ENCODE data around the gene PPT2. TPM values are rescaled to one million over a fixed set of nuclear protein-coding genes. Genes with fewer than 3 reads are reported as not detected.
A peak's percentile ranks its signal among the peaks of the same experiment; 100 is the strongest.
"Not testable (repeated sequence)": the region's sequence is repeated elsewhere in the genome, so short reads cannot be mapped to it uniquely, and the experiment has no call there.

PPT2 gene
- polyA plus RNA-seq, 6 donors from 2014 or later: 0.96 to 3.0 (median 2.0) TPM; not detected in 1

GRCh38 chr6:32186151-32186840, 32.4 kb downstream of the PPT2 start:
- Mint-ChIP-seq H3K36me3 (peaks cover 16 to 27% of the 10 kb centered on the region in 2 donors), H3K4me1 (peaks cover 45 to 54% (median 52%) of the 10 kb centered on the region in 3 donors), H3K4me3 (peak overlapping the region; percentile 59 to 97 (median 75)), H3K27ac (peak overlapping the region in 5 of 6 donors; percentile 79 to 95 (median 87))
- ATAC-seq (ENCODE audit: low read depth in 2 of 2); H3K9me3 Mint-ChIP-seq; H3K27me3 Mint-ChIP-seq; DNase-seq: not testable (repeated sequence)

DNA sequence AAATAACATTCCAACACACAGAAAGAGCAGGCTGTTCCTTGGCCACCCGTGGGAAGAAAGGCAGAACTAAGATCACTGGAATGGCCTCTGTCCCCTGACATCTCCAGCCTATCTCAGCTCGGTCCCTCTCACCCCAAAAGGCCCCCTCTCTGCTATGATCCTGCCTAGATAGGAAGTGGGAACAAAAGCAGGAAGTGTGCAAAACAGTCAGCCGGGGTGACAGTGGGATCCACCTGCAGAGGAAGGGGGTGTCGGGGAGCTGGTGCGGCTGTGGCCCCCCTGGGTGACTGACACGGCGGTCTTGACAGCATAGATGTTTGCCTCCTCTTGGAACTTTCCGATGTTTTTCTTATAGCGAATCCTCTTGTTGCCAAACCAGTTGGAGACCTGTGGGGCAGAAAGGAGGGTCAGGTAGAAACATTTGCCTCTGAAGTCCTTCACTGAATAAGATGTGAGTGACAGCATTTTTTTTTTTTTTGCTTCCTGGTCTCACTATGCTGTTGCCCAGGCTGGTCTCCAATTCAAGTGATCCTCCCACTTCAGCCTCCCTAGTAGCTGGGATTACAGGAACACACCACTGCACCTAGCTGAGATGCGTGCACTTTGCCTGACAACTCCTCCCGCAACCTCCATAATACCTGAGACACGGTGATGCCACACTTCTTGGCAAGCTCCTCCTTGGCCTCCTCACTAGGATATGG, 33.2 kb downstream of the PPT2 start:
- Mint-ChIP-seq H3K36me3 (peaks cover 16 to 35% of the 10 kb centered on the region in 2 donors), H3K9me3 (no peaks in the 10 kb centered on the region), H3K4me3 (peak overlapping the region; percentile 65 to 97 (median 78)), H3K4me1 (peaks cover 52 to 58% (median 55%) of the 10 kb centered on the region in 3 donors), H3K27ac (peak overlapping the region; percentile 79 to 95 (median 91)), H3K27me3 (no peaks in the 10 kb centered on the region)
- DNase-seq: no peak
- ATAC-seq (ENCODE audit: low read depth in 2 of 2): no peak

DNA sequence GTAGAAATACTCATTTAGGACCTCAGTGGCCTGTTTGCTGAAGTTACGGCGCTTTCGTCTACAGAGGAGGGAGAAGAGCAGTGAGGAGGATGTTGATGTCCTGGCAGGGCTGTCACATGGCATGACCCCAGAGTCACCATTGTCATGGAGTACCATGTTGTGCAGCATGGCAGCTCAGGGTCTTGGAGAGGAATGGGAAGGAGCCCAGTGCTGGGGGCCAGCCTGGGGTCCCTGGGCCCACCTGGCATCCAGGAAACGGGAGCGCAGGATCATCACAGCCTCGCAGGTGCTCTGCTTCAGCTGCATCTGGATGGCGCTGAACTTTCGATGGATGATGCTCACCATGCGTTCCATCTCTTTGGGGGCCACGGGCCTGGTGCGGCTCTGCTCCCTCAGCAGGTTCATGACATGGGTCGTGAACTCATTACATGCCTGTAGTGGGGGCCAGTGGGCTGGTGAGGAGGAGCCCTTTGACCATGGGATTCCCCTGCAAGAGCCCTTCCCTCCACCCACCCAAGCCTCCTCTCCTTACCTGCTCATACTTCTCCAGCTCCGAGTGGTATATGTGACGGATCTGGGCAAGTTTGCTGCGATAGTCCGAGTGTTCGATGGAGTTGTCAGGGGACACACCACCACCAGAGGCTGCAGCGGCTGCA, 33.9 kb downstream of the PPT2 start:
- Mint-ChIP-seq H3K27ac (peak overlapping the region in 5 of 6 donors; percentile 32 to 100 (median 93)), H3K4me3 (peak overlapping the region; percentile 65 to 99 (median 94)), H3K36me3 (peaks cover 16 to 41% of the 10 kb centered on the region in 2 donors), H3K4me1 (peaks cover 56 to 63% (median 59%) of the 10 kb centered on the region in 3 donors)
- H3K9me3 Mint-ChIP-seq; DNase-seq; H3K27me3 Mint-ChIP-seq; ATAC-seq (ENCODE audit: low read depth in 2 of 2): not testable (repeated sequence)

GRCh38 chr6:32188381-32189068, 34.6 kb downstream of the PPT2 start:
- ATAC-seq (ENCODE audit: low read depth in 2 of 2) (no peak), DNase-seq (no peak)
- Mint-ChIP-seq H3K36me3 (peaks cover 16 to 41% of the 10 kb centered on the region in 2 donors), H3K27me3 (no peaks in the 10 kb centered on the region), H3K9me3 (no peaks in the 10 kb centered on the region), H3K27ac (peak overlapping the region; percentile 80 to 100 (median 95)), H3K4me1 (peaks cover 61 to 70% (median 65%) of the 10 kb centered on the region in 3 donors), H3K4me3 (peak overlapping the region; percentile 90 to 99 (median 94))

DNA sequence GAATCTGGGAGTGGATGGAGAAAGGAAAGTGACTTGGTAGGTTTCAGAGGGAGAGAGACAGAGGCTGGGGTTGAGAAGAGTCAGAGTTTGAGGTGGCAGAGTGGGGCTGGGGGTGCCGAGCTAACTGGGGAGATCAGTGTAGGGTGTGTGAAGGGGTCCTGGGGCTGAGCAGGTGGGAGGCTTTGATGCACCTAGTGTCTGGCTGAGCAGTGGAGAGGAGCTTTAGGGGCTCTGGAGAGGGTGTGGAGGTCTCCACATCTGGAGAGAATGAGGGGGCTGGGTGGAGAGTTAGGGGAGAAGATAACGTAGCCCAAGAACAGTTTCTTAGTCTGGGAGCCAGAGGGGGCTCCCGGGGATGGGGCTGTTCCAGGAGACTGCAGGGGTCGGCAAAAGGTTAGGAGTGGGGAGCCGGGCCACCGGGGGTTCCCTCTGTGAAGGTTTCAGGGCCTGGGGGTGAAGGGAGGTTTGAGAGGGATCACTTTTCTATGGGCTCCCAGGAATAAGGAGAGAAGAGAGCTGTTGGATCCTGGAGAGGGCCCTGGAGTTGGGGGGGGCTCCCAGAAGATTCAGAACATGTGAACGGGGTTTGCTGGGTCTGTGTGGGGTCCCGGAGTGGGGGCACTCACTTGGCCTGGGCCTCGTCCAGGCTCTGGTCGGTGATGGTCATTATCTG, 35.3 kb downstream of the PPT2 start:
- H3K36me3 Mint-ChIP-seq: peaks cover 16 to 41% of the 10 kb centered on the region in 2 donors

DNA sequence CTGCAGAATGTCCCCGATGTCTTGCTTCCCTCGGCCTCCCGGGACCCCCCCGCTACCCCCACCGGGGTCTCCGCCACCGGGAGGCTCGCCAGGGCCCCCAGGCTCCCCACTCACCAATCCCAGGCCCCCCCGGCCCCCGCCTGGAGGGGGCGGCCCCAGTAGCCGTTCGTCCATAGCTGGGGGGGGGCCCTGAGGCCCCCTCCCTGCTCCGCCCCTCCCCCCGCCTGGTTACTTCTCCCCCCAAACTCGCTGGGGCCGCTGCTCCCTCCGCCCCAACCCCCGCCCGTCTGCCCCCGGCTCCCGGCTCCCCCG, 35.8 kb downstream of the PPT2 start:
- Mint-ChIP-seq H3K4me3 (peak overlapping the region; percentile 94 to 99 (median 97)), H3K9me3 (no peaks in the 10 kb centered on the region), H3K27me3 (no peaks in the 10 kb centered on the region), H3K4me1 (peaks cover 71 to 77% (median 76%) of the 10 kb centered on the region in 3 donors), H3K36me3 (peaks cover 16 to 41% of the 10 kb centered on the region in 2 donors), H3K27ac (peak overlapping the region in 4 of 6 donors; percentile 81 to 100 (median 94))
- ATAC-seq (ENCODE audit: low read depth in 2 of 2) (no peak), DNase-seq (no peak)

More for the DNA sequence above, 35.3 kb downstream of the PPT2 start:
- H3K27ac Mint-ChIP-seq: peak overlapping the region; percentile 81 to 100 (median 95)
- H3K27me3 Mint-ChIP-seq: no peaks in the 10 kb centered on the region
- peaks cover 68 to 74% (median 72%) of the 10 kb centered on the region in 3 donors for H3K4me1 Mint-ChIP-seq
- peak overlapping the region; percentile 90 to 99 (median 94) for H3K4me3 Mint-ChIP-seq
- ATAC-seq (ENCODE audit: low read depth in 2 of 2): no peak
- DNase-seq: no peak
- H3K9me3 Mint-ChIP-seq: no peaks in the 10 kb centered on the region

GRCh38 chr6:32190054-32190851, 36.3 kb downstream of the PPT2 start, which contains the start of gene PBX2:
Gene PBX2 (minus strand): TSS chr6:32190202. CDS start chr6:32189915, 287 bp downstream.
- ATAC-seq (ENCODE audit: low read depth in 2 of 2) (peak; percentile 83), DNase-seq (peak; percentile 88)
- Mint-ChIP-seq H3K9me3 (no peaks in the 10 kb centered on the region), H3K27me3 (no peaks in the 10 kb centered on the region), H3K36me3 (peaks cover 16 to 41% of the 10 kb centered on the region in 2 donors), H3K4me3 (peak within 1 kb of the TSS; percentile 94 to 99 (median 98)), H3K4me1 (peaks cover 76 to 83% (median 82%) of the 10 kb centered on the region in 3 donors), H3K27ac (peak within 1 kb of the TSS; percentile 98 to 100 (median 99))

GRCh38 chr6:32190911-32191677, 37.2 kb downstream of the PPT2 start:
- H3K27ac Mint-ChIP-seq: peak overlapping the region; percentile 95 to 100 (median 99)
- peaks cover 74 to 83% (median 81%) of the 10 kb centered on the region in 3 donors for H3K4me1 Mint-ChIP-seq
- H3K27me3 Mint-ChIP-seq: no peaks in the 10 kb centered on the region
- peak overlapping the region; percentile 94 to 99 (median 98) for H3K4me3 Mint-ChIP-seq
- peaks cover 13 to 35% of the 10 kb centered on the region in 2 donors for H3K36me3 Mint-ChIP-seq
- DNase-seq: no peak
- H3K9me3 Mint-ChIP-seq: no peaks in the 10 kb centered on the region
- no peak for ATAC-seq (ENCODE audit: low read depth in 2 of 2)

DNA sequence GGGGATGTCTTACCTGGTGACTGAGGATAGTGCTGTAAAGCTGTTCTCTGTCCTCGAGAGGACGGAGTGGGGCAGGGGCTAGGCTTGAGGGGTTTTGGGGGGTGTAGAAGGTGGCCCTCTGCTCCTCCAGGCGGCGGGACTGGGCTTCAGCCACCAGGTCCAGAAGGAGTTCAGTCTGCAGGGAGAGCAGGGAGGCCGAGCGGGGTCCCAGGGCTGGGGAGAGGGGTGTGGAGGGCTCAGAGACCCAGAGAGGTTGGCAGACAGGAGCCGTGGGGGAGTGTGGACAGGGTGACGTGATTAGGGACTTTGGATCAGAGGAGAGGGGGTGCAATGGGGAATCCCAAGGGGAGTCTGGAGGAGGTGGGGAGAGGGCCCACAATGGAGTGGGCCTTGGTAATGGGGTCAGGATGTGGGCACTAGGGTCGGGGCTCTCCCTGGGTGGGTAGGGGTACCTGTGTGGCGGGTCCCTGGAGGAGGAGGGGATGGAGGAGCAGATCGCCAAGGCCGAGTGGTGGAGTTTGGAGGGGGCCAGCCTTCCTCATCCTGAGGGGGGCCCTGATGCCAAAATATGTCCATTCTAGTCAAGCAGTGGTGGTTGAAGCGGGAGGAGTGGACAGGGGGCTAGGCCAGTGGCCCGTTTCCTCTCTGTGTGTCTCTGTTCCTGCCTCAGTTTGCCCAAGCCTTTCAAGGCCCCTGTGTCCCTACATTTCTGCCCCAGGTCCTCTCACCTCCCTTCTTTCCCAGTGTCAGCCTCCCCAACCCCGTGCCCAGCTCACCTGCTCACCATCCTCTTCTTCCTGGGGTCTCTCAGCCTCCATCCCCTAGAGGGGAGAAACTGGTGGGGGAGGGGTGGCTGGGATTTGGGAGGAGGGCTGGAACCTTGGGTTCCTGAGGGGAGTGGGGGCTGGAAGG, 38.0 kb downstream of the PPT2 start:
- peak overlapping the region; percentile 94 to 99 (median 98) for H3K4me3 Mint-ChIP-seq
- H3K36me3 Mint-ChIP-seq: peaks cover 6 to 27% of the 10 kb centered on the region in 2 donors
- DNase-seq: no peak
- no peak for ATAC-seq (ENCODE audit: low read depth in 2 of 2)
- H3K4me1 Mint-ChIP-seq: peaks cover 76 to 83% (median 81%) of the 10 kb centered on the region in 3 donors
- H3K27ac Mint-ChIP-seq: peak overlapping the region; percentile 95 to 100 (median 99)
- H3K9me3 Mint-ChIP-seq: no peaks in the 10 kb centered on the region
- H3K27me3 Mint-ChIP-seq: no peaks in the 10 kb centered on the region

- no peaks in the 10 kb centered on the region for H3K9me3 Mint-ChIP-seq
- ATAC-seq (ENCODE audit: low read depth in 2 of 2): no peak
- H3K4me1 Mint-ChIP-seq: peaks cover 72 to 79% (median 76%) of the 10 kb centered on the region in 3 donors
- H3K4me3 Mint-ChIP-seq: peak within 1 kb of the TSS; percentile 94 to 99 (median 98)
- peaks cover under 1 to 20% of the 10 kb centered on the region in 2 donors for H3K36me3 Mint-ChIP-seq
- H3K27me3 Mint-ChIP-seq: no peaks in the 10 kb centered on the region
- peak; percentile 71 for DNase-seq
- H3K27ac Mint-ChIP-seq: peak within 1 kb of the TSS; percentile 95 to 100 (median 99)
Observed at GRCh38 chr6:32192608-32193039, 38.7 kb downstream of the PPT2 start, which contains the start of gene GPSM3. Gene GPSM3 (minus strand): TSS chr6:32192643. CDS start chr6:32192513, 130 bp downstream.
